Trophoblast cell (in vitro differentiated cells and primary cell): ENCODE data around the gene KIRREL2.
A peak's percentile ranks its signal among the peaks of the same experiment; 100 is the strongest.

Experiments
- DNase-seq, 2 donors: peaks; one replicate each; pipeline ENCODE4 v3.0.0-alpha.2; 2016
- H2AFZ ChIP-seq: 2 replicates; pipeline ENCODE4 v1.6.1; 2013; ENCODE audit warnings: low read length, moderate library complexity, mild to moderate bottlenecking; ENCODE audit not compliant: insufficient read depth, poor library complexity
- H2AK5ac ChIP-seq: 2 replicates; pipeline ENCODE4 v1.6.1; 2013; ENCODE audit warnings: mild to moderate bottlenecking, low read length
- H2BK120ac ChIP-seq: 2 replicates; pipeline ENCODE4 v1.6.1; 2013; ENCODE audit warnings: low read length, mild to moderate bottlenecking, moderate library complexity; ENCODE audit not compliant: insufficient read depth, poor library complexity
- H2BK12ac ChIP-seq: 2 replicates; pipeline ENCODE4 v1.6.1; 2013; ENCODE audit warnings: mild to moderate bottlenecking, low read length, moderate library complexity
- H2BK5ac ChIP-seq: 2 replicates; pipeline ENCODE4 v1.6.1; 2013; ENCODE audit warnings: low read length, low read depth, moderate library complexity, mild to moderate bottlenecking; ENCODE audit not compliant: poor library complexity
- H3K14ac ChIP-seq: 2 replicates; pipeline ENCODE4 v1.6.1; 2013; ENCODE audit warnings: mild to moderate bottlenecking, low read length
- H3K18ac ChIP-seq: 2 replicates; pipeline ENCODE4 v1.6.1; 2013; ENCODE audit warnings: mild to moderate bottlenecking, low read length
- H3K23ac ChIP-seq: 2 replicates; pipeline ENCODE4 v1.6.1; 2013; ENCODE audit warnings: low read length
- H3K27ac ChIP-seq: 2 replicates; pipeline ENCODE4 v1.5.1; 2013; ENCODE audit warnings: low read depth, mild to moderate bottlenecking, inconsistent platforms, low read length, moderate library complexity
- H3K27me3 ChIP-seq: 2 replicates; pipeline ENCODE4 v1.6.1; 2013; ENCODE audit warnings: inconsistent platforms, mild to moderate bottlenecking, low read length, moderate library complexity; ENCODE audit not compliant: insufficient read depth
- H3K36me3 ChIP-seq, 2 experiments: 1 replicate in 1 of 2; 2 replicates in 1 of 2; pipeline ENCODE4 v1.6.1; 2013; ENCODE audit warnings: low read length in 2 of 2, mild to moderate bottlenecking in 2 of 2, moderate library complexity in 1 of 2; ENCODE audit not compliant: insufficient read depth in 2 of 2, control insufficient read depth in 1 of 2
- H3K4ac ChIP-seq: 2 replicates; pipeline ENCODE4 v1.6.1; 2013; ENCODE audit warnings: low read depth, mild to moderate bottlenecking, low read length, moderate library complexity
- H3K4me1 ChIP-seq, 2 experiments: 1 replicate in 1 of 2; 2 replicates in 1 of 2; pipeline ENCODE4 v1.6.1; 2013; ENCODE audit warnings: low read length in 2 of 2, mild to moderate bottlenecking in 2 of 2, moderate library complexity in 1 of 2; ENCODE audit not compliant: insufficient read depth in 2 of 2, control insufficient read depth in 1 of 2
- H3K4me2 ChIP-seq: 2 replicates; pipeline ENCODE4 v1.6.1; 2013; ENCODE audit warnings: inconsistent platforms, mild to moderate bottlenecking, low read length, moderate library complexity
- H3K4me3 ChIP-seq: 2 replicates; pipeline ENCODE4 v1.5.1; 2013; ENCODE audit warnings: mild to moderate bottlenecking, low read depth, low read length, inconsistent platforms
- H3K79me1 ChIP-seq: one replicate; pipeline ENCODE4 v1.6.1; 2013; ENCODE audit warnings: low read length
- H3K79me2 ChIP-seq: 2 replicates; pipeline ENCODE4 v1.6.1; 2013; ENCODE audit warnings: low read length, mild to moderate bottlenecking; ENCODE audit not compliant: control insufficient read depth, insufficient read depth, poor library complexity
- H3K9ac ChIP-seq: 2 replicates; pipeline ENCODE4 v1.6.1; 2013; ENCODE audit warnings: mild to moderate bottlenecking, low read length
- H3K9me3 ChIP-seq: 2 replicates; pipeline ENCODE4 v1.6.1; 2013; ENCODE audit warnings: low read depth, mild to moderate bottlenecking, control low read depth, inconsistent platforms, low read length; ENCODE audit not compliant: insufficient read depth
- H4K12ac ChIP-seq: 2 replicates; pipeline ENCODE4 v1.6.1; 2013; ENCODE audit warnings: low read depth, mild to moderate bottlenecking, low read length, moderate library complexity
- H4K8ac ChIP-seq: 2 replicates; pipeline ENCODE4 v1.6.1; 2013; ENCODE audit warnings: low read depth, mild to moderate bottlenecking, low read length, moderate library complexity
- H4K91ac ChIP-seq: one replicate; pipeline ENCODE4 v1.6.1; 2013; ENCODE audit warnings: low read depth, mild to moderate bottlenecking, low read length, moderate library complexity
- WGBS: extraction: QIAGEN DNeasy Blood & Tissue Kit; methylation state at CpG from one replicate; pipeline ENCODE4 v1.1.7; 2013; ENCODE audit warnings: missing lambda C conversion rate; ENCODE audit not compliant: insufficient read length, insufficient coverage; ENCODE audit errors: extremely low coverage; 5-methylcytosine and 5-hydroxymethylcytosine counted together

Gene KIRREL2

DNA sequence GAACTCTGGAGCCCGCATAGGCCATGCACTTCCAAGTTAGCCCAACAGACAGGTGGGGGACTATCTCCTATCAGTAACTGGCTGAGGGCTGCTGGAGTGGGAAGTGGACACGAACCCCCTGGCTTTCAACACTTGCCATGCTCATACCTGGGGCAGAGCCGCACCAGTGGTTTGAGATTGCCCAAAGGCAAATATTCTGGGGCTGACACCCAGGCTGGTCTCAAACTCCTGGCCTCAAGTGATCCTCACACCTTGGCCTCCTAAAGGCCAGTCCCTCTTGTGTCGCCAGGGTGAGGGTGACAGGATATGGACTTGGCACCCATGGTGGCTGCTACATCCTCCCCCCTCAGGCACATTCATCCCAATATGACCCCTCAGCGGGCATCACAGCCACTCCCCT is 30.5 kb downstream of the KIRREL2 start:
- Histone ChIP-seq H3K23ac (no peak overlapping the region), H4K12ac (no peak overlapping the region), H3K79me2 (no peaks in the 10 kb centered on the region), H3K27me3 (no peaks in the 10 kb centered on the region), H4K91ac (no peak overlapping the region), H3K18ac (no peak overlapping the region), H3K14ac (no peak overlapping the region), H3K9me3 (no peaks in the 10 kb centered on the region), H2BK5ac (no peak overlapping the region), H3K4ac (no peak overlapping the region), H3K4me1 (no peaks in the 10 kb centered on the region), H2AK5ac (no peak overlapping the region), H3K36me3 (peaks cover 37 to 38% of the 10 kb centered on the region in 2 experiments), H3K4me3 (no peak overlapping the region), H4K8ac (no peak overlapping the region), H3K79me1 (no peaks in the 10 kb centered on the region), H3K27ac (no peak overlapping the region), H2BK12ac (no peak overlapping the region), H3K4me2 (no peak overlapping the region), H2AFZ (no peak overlapping the region), H2BK120ac (no peak overlapping the region), H3K9ac (no peak overlapping the region)
- no peak for DNase-seq
- no CpG with 5 or more reads among the region's 5 CpGs for WGBS

- Histone ChIP-seq H4K12ac (no peak overlapping the region), H3K27me3 (no peaks in the 10 kb centered on the region), H3K4ac (no peak overlapping the region), H3K4me1 (no peaks in the 10 kb centered on the region), H2BK120ac (no peak overlapping the region), H3K18ac (no peak overlapping the region), H3K27ac (no peak overlapping the region), H3K14ac (no peak overlapping the region), H3K36me3 (peaks cover 38 to 40% of the 10 kb centered on the region in 2 experiments), H4K91ac (no peak overlapping the region), H3K4me2 (no peak overlapping the region), H3K9me3 (no peaks in the 10 kb centered on the region), H2AFZ (no peak overlapping the region), H4K8ac (no peak overlapping the region), H3K23ac (no peak overlapping the region), H3K4me3 (no peak overlapping the region), H2AK5ac (no peak overlapping the region), H2BK12ac (no peak overlapping the region), H3K79me2 (no peaks in the 10 kb centered on the region), H3K9ac (no peak overlapping the region), H2BK5ac (no peak overlapping the region), H3K79me1 (no peaks in the 10 kb centered on the region)
- WGBS, result no CpG with 5 or more reads among the region's 9 CpGs
- DNase-seq, result no peak
Observed at GRCh38 chr19:35888398-35888797, 31.7 kb downstream of the KIRREL2 start.

- Histone ChIP-seq H2BK120ac (no peak overlapping the region), H4K91ac (no peak overlapping the region), H3K14ac (no peak overlapping the region), H3K4me3 (no peak overlapping the region), H2AK5ac (no peak overlapping the region), H3K23ac (no peak overlapping the region), H3K18ac (no peak overlapping the region), H2AFZ (no peak overlapping the region), H2BK12ac (no peak overlapping the region), H3K4ac (no peak overlapping the region), H3K9ac (no peak overlapping the region), H3K27ac (no peak overlapping the region), H2BK5ac (no peak overlapping the region), H4K12ac (no peak overlapping the region), H3K4me2 (no peak overlapping the region), H3K27me3 (no peaks in the 10 kb centered on the region), H3K4me1 (no peaks in the 10 kb centered on the region), H3K9me3 (no peaks in the 10 kb centered on the region), H4K8ac (no peak overlapping the region), H3K79me2 (no peaks in the 10 kb centered on the region), H3K36me3 (peaks cover 42 to 44% of the 10 kb centered on the region in 2 experiments), H3K79me1 (no peaks in the 10 kb centered on the region)
- no CpG with 5 or more reads among the region's 18 CpGs for WGBS
- no peak for DNase-seq
Observed at GRCh38 chr19:35889370-35890112, 32.8 kb downstream of the KIRREL2 start.

DNA sequence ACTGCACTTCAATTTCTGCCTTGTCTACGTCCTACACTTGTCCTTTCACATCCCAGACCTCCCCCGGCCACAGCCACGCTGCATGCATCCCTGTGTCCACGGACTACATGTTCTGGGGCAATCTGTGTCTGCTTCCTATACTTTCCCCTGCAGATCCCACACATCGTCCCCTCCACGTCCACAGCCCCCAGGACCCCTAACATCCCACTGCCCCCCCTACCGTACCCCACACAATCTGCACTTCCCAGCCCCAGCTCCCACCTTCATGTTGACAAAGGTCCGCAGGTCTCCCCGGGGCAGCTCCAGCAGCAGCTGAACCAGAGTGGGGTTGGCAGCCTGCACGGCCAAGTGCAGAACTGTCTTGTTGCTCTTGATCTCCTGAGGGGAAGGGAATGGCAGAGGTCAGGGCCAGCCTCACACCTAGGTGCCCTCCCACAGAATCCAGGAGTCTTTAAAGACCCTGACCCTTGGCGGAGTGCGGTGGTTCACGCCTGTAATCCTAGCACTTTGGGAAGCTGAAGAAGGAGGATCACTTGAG is 33.5 kb downstream of the KIRREL2 start:
- no peak for DNase-seq
- Histone ChIP-seq H3K23ac (no peak overlapping the region), H2BK12ac (no peak overlapping the region), H2BK120ac (no peak overlapping the region), H3K27ac (no peak overlapping the region), H4K12ac (no peak overlapping the region), H4K8ac (no peak overlapping the region), H3K79me1 (no peaks in the 10 kb centered on the region), H3K4me3 (peak overlapping the region; percentile 13), H3K27me3 (no peaks in the 10 kb centered on the region), H2BK5ac (no peak overlapping the region), H3K79me2 (no peaks in the 10 kb centered on the region), H3K9ac (no peak overlapping the region), H2AK5ac (no peak overlapping the region), H3K4ac (no peak overlapping the region), H3K9me3 (no peaks in the 10 kb centered on the region), H3K36me3 (peaks cover 43 to 45% of the 10 kb centered on the region in 2 experiments), H3K18ac (no peak overlapping the region), H4K91ac (no peak overlapping the region), H3K14ac (no peak overlapping the region), H3K4me2 (no peak overlapping the region), H2AFZ (no peak overlapping the region), H3K4me1 (no peaks in the 10 kb centered on the region)
- WGBS, result no CpG with 5 or more reads among the region's 13 CpGs
